ENCODE results near the gene EEIG2.

DNA sequence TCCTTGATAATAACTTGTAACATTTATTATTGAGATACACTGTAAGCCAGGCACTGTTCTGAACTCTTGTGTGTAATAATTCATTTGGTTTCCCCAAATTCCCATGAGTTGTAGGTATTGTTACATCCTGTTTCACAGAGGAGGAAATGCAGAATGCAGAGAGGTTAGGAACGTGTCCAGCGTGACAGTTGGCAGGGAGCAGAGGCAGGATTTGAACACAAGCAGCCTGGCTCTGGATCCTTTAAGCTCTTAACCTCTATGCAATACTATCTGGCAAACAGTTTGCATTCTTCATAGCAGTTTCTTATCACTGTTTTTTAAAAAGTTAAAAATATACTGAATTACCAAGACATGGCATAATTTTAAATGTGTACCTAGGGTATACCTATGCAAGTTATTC lies 30.5 kb downstream of the EEIG2 start:
- no peak for TF ChIP-seq FOXM1 (IDR thresholded peaks at IDR 0.05; ENCODE audit: borderline replicate concordance)
- TF ChIP-seq TARDBP (IDR thresholded peaks at IDR 0.05) = no peak
- no peak for TF ChIP-seq BHLHE40 (IDR thresholded peaks at IDR 0.05; ENCODE audit: borderline replicate concordance)
- no peak for TF ChIP-seq SP1 (IDR thresholded peaks at IDR 0.05)
- TF ChIP-seq LEF1 (IDR thresholded peaks at IDR 0.05; ENCODE audit: borderline replicate concordance) = no peak

Data from HEK293T (cell line).